Fibroblast of skin of left biceps (primary cell): Measurements from ENCODE around the gene CCR3.

Source experiments
- DNase-seq, 2 experiments: peaks; one replicate each; pipeline ENCODE4 v3.0.0-alpha.2; 2013; ENCODE audit warnings: low read depth in 2 of 2

The CCR3 gene

GRCh38 chr3:46272028-46272451 is 29.8 kb downstream of the CCR3 start:
- no peak for DNase-seq

- no peak for DNase-seq
Measured at GRCh38 chr3:46276497-46277099, 34.3 kb downstream of the CCR3 start.

GRCh38 chr3:46277476-46277875 is 35.2 kb downstream of the CCR3 start:
- DNase-seq, result no peak

- DNase-seq, result no peak
Measured at GRCh38 chr3:46278816-46279672, 36.8 kb downstream of the CCR3 start.

- DNase-seq, result no peak
Measured at GRCh38 chr3:46280105-46280797, 38.0 kb downstream of the CCR3 start.

- no peak for DNase-seq
Measured at GRCh38 chr3:46281551-46281950, 39.3 kb downstream of the CCR3 start.

GRCh38 chr3:46282041-46282440 is 39.8 kb downstream of the CCR3 start:
- no peak for DNase-seq

- no peak for DNase-seq
Measured at GRCh38 chr3:46282696-46283095, 40.4 kb downstream of the CCR3 start.

- no peak for DNase-seq
Measured at GRCh38 chr3:46283881-46284450, 41.7 kb downstream of the CCR3 start.

GRCh38 chr3:46284981-46285683 is 42.9 kb downstream of the CCR3 start:
- DNase-seq, result no peak

GRCh38 chr3:46285931-46286619 is 43.8 kb downstream of the CCR3 start:
- no peak for DNase-seq

GRCh38 chr3:46286947-46287565 is 44.8 kb downstream of the CCR3 start:
- no peak for DNase-seq

- no peak for DNase-seq
Measured at GRCh38 chr3:46289551-46289950, 47.3 kb downstream of the CCR3 start.

GRCh38 chr3:46289966-46290365 is 47.7 kb downstream of the CCR3 start:
- DNase-seq, result no peak

- DNase-seq, result no peak
Measured at GRCh38 chr3:46291046-46291445, 48.8 kb downstream of the CCR3 start.

GRCh38 chr3:46293035-46293724 is 50.9 kb downstream of the CCR3 start:
- DNase-seq, result no peak

- DNase-seq, result no peak
Measured at GRCh38 chr3:46293991-46294833, 52.0 kb downstream of the CCR3 start.

GRCh38 chr3:46296826-46297225 is 54.6 kb downstream of the CCR3 start:
- no peak for DNase-seq
